Activated naive CD4-positive, alpha-beta T cell treated with anti-CD3 and anti-CD28 coated beads, Interleukin-2, amount 50 U/mL, for 72 hours (primary cell): ENCODE measurements around the gene POLR2I. TPM values are rescaled to one million over a fixed set of nuclear protein-coding genes. Genes with fewer than 3 reads are reported as not detected.
A peak's percentile ranks its signal among the peaks of the same experiment; 100 is the strongest.

Experiments used
- ATAC-seq, 2 donors: fragments of 150-1000 bp; cut with Tn5 transposase; 2 replicates each; pipeline ENCODE4 v1.10.0; 2021; ENCODE audit warnings: mild to moderate bottlenecking in 2 of 2, moderate library complexity in 2 of 2
- DNase-seq, 2 donors: peaks; one replicate each; pipeline ENCODE4 v3.0.0; 2021 to 2022; ENCODE audit warnings: low spot score in 2 of 2
- H3K27ac Mint-ChIP-seq, 2 donors: one replicate each; pipeline ENCODE4 v1.8.0; 2022; ENCODE audit warnings: mild to moderate bottlenecking in 2 of 2, mixed read lengths in 2 of 2
- H3K36me3 Mint-ChIP-seq, 2 donors: one replicate each; pipeline ENCODE4 v1.8.0; 2022; ENCODE audit warnings: mixed read lengths in 2 of 2
- H3K9me3 Mint-ChIP-seq, 2 donors: one replicate each; pipeline ENCODE4 v1.8.0; 2022; ENCODE audit warnings: mixed read lengths in 2 of 2
- total RNA-seq, 2 donors: library from RNA; stranded (reverse); gene quantifications; one replicate each; pipeline ENCODE4 v1.2.3, GENCODE V29; 2022

The POLR2I gene
- total RNA-seq, result 10 to 100 TPM; 39.1 to 66.3 TPM

DNA sequence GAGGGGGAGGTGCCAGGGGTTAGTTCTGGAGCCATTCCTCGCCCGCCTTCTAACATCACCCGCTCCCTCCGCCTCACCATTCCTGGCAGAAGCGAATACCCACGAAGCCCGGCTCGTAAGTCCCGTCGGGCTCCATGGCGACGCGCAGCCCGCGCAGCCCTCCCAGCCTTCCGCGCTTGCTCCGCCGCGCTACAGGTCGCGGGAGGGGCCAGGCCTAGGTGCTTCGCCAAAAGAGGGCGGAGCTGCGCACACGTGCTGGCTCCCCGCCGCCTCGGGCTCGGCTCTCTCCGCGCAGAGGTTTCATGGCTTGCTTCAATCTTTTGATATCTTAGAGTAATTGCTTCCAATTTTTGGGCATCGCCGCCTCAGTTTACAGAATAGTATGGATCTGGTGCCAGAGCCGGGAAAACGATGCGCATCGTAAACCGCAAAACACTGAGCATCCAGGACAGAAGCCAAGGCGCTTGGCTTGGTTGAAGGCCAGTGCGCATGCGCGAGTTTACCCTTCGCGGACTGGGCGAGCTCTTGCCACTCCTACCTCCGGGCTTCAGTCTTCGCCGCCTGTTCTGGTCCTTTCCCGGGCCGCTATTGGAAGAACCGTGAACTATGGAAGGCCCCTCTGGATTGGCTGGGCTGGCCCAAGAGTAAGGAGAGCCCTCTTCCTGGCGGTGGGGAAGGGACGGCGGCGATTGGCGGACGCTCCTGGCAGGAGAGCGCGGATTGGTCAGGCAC lies at the start of gene POLR2I:
TSS of gene POLR2I (minus strand) at position 155 of the 732 bp plus-strand sequence. CDS start at position 136, 19 bp downstream.
- Mint-ChIP-seq H3K27ac (peak within 1 kb of the TSS; percentile 92 to 99), H3K9me3 (no peaks in the 10 kb centered on the region), H3K36me3 (peaks cover 20 to 23% of the 10 kb centered on the region in 2 donors)
- ATAC-seq (peak; percentile 90 to 91), DNase-seq (peak; percentile 96 to 100)

DNA sequence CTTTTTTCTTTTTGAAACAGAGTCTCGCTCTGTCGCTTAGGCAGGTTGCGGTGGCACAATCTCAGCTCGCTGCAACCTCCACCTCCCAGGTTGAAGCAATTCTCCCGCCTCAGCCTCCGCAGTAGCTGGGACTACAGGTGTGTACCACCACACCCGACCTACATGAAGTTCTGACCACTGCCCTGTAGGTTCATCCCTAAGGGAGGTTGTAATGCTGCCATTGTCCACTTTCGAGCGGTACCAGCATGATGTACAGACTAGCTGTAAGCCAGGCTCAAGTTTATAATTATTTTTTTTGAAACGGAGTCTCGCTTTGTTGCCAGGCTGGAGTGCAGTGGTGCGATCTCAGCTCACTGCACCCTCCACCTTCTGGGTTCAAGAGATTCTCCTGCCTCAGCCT lies 49.1 kb upstream of the POLR2I start:
- Mint-ChIP-seq H3K27ac (no peak overlapping the region), H3K9me3 (no peaks in the 10 kb centered on the region), H3K36me3 (no peaks in the 10 kb centered on the region)
- no peak for DNase-seq
- ATAC-seq, result no peak

DNA sequence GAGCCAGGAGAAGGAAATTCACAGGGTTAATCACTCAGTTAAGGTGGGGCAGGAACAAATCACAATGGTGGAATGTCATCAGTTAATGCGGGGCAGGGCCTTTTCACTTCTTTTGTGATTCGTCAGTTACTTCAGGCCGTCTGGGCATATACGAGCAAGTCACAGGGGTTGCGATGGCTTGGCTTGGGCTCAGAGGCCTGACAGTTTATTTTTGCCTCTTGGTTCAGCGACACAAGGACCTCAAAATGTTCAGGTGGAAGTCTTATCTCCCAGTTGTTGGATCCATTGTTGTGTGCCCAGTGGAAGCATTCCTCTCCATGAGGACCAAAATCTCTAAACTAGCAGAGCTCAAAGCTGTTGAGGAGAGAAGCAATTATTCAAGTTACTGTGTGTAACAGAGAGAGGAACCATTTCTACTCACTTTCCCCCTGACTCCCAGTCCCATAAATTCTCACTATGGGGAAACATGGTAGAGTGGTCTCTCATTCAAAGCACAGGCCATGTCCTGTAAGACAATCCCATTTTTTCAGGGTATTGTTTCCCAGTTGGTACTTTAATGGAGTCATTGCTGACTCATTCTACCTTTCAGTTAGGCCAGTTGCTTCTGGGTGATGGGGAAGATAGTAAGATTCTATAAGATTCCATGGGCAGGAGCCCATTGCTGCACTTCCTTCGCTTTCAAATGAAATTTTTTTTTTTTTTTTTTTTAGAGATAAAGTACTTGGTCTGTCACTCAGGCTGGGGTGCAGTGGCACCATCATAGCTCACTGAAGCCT lies 46.3 kb upstream of the POLR2I start:
- DNase-seq, result no peak
- H3K27ac Mint-ChIP-seq, result no peak overlapping the region
- H3K9me3 Mint-ChIP-seq, result no peaks in the 10 kb centered on the region
- ATAC-seq, result no peak
- H3K36me3 Mint-ChIP-seq, result no peaks in the 10 kb centered on the region

DNA sequence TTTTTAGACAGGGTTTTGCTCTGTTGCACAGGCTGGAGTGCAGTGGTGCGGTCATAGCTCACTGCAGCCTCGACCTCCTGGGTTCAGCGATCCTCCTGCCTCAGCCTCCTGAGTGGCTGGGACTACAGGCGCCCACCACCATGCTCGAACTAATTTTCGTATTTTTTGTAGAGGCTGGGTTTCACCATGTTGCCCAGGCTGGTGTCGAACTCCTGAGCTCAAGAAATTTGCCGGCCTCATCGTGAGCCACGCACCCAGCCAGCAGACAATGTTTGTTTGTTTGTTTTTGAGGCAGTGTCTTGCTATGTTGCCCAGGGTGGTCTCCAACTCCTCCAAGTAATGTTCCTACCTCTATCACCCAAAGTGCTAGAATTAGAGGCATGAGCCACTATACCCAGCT lies 38.5 kb upstream of the POLR2I start:
- no peak for DNase-seq
- Mint-ChIP-seq H3K27ac (no peak overlapping the region), H3K36me3 (peaks cover 0 to 14% of the 10 kb centered on the region in 2 donors), H3K9me3 (no peaks in the 10 kb centered on the region)
- no peak for ATAC-seq

DNA sequence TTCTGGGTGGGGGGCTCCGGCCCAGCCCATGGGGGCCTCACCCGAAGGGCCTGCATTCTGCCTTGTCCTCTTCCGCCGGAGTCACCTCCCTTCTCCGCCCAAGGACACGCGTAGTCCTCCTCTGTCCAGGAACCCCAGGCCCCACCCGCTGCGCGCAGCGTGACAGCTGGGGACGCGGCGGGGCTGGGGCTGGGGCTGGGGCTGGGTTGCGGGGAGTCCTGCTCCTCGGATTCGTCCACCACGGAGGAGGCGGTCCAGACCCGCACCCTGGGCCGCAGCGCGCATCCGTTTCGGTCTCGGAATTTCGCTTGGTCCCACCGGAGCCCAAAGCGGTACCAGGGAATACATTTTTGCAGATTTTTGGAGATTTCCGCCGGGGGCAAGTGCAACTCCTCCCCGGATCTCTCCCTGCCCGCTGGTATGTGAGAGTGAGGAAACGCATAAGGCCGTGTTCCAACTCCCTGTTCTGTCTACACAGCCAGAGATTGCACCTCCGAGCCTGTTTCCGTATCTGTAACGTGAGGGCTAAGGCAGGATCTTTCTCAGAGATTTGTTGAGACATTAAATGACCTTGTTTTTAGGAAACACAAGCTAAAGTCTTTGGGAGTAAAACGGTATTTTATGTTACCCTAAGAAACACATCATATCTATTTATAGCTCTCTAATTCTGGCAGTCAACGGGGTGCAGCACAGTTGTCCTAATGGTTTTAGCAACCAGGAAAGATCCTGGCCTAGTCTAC lies 37.8 kb upstream of the POLR2I start, which contains the start of gene COX7A1:
TSS of gene COX7A1 (minus strand) at position 96 of the 740 bp plus-strand sequence. CDS start at position 56, 40 bp downstream.
- no peak within 1 kb of the TSS for H3K27ac Mint-ChIP-seq
- DNase-seq (no peak), ATAC-seq (no peak)
- peaks cover 0 to 14% of the 10 kb centered on the region in 2 donors for H3K36me3 Mint-ChIP-seq
- H3K9me3 Mint-ChIP-seq, result no peaks in the 10 kb centered on the region

DNA sequence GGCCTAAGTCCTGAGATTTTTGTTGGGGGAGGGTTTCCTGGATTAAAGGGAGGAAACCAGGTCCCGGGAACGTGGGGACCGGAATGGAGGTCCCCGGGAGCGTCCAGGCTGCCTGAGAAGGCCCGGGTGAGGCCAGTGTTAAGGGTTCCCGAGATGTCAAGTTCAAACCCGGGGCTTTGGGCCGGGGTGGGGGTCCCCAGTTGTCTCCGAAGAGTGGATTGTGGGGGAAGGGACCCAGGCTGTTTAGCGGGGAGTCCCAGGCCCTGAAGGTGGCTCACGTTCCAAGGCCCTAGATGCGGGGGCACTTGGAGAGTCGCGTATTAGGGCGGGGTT lies 37.3 kb upstream of the POLR2I start:
- Mint-ChIP-seq H3K27ac (no peak overlapping the region), H3K36me3 (peaks cover 3 to 18% of the 10 kb centered on the region in 2 donors), H3K9me3 (no peaks in the 10 kb centered on the region)
- no peak for ATAC-seq
- DNase-seq, result no peak

DNA sequence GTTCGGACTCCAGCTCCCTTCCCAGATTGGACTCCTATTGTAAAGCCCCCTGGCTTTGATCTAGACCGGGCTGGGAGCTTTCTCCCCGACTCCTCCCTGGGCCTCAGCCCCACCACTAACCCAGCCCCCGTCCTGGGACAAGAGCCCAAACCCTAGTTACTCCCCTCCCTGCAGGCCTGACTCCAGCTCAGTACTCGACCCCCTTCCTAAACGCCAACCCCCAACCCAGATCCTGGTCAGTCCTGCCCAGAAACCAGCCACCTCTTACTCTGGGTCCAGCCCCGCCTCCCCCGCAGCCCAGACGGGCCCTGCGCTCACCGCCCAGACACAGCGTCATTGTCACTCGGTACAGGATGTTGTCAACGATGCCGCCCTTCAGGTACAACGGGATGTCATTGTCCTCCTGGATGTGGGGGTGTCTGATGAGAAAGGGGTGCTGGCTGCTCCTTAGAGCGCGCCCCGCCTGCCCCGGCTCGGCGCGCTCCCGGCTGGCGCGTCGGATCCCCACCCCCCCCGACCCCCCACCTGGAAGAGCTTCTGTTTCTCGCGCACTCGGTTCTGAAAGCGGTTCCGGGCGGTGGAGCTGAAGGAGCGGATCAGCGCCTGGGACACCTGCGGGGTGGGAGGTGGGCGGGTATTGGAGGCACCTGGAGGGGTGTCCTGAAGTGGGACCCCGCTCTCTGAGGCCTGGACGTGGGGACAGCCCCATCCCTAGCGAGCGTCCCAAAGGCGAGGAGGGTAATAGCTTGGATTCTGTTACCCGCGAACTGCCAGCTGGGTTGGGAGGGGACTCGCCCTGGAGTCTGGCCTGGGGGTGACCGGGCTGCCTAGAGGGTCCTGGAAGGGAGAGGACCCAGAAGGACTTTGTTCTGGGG lies 36.7 kb upstream of the POLR2I start:
- Mint-ChIP-seq H3K27ac (no peak overlapping the region), H3K9me3 (no peaks in the 10 kb centered on the region), H3K36me3 (peaks cover 9 to 24% of the 10 kb centered on the region in 2 donors)
- ATAC-seq (no peak), DNase-seq (no peak)

DNA sequence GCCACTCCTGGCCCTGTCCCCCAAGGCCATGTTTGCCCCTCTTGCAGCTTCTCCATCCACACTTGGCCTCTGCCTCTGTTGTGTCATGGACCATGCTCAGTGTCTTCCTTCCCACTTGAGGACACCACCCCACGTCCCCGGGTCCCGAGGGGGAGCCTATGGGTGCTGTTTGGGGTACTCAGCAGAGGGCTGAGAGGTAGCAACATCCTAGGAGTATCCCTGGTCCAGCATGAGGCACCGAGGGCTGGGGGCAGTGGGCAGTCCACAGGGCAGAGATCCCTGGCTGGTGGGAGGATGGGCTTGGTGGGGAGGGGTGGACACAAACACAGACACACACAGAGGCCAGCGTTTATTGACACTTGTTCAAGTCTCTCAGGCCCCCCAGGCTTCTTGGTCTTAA lies 35.9 kb upstream of the POLR2I start:
- H3K9me3 Mint-ChIP-seq, result no peaks in the 10 kb centered on the region
- peaks cover 13 to 28% of the 10 kb centered on the region in 2 donors for H3K36me3 Mint-ChIP-seq
- peak overlapping the region in 1 of 2 donors; percentile 82 for H3K27ac Mint-ChIP-seq
- DNase-seq (no peak), ATAC-seq (no peak)

DNA sequence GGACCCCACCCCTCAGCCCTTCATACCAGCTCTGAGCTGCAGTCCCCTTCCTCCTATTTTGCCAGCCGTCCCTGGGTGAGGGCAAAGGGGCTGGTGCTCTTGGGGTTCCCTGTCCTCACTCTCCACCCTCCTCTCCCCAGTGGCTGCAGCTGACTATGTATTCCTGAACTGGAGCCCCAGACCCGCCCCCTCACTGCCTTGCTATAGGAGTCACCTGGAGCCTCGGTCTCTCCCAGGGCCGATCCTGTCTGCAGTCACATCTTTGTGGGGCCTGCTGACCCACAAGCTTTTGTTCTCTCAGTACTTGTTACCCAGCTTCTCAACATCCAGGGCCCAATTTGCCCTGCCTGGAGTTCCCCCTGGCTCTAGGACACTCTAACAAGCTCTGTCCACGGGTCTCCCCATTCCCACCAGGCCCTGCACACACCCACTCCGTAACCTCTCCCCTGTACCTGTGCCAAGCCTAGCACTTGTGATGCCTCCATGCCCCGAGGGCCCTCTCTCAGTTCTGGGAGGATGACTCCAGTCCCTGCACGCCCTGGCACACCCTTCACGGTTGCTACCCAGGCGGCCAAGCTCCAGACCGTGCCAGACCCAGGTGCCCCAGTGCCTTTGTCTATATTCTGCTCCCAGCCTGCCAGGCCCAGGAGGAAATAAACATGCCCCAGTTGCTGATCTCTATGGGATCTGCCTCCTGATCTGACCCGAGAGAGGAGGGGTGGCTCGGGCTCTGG lies 35.2 kb upstream of the POLR2I start:
- peaks cover 13 to 28% of the 10 kb centered on the region in 2 donors for H3K36me3 Mint-ChIP-seq
- DNase-seq (no peak), ATAC-seq (no peak)
- H3K9me3 Mint-ChIP-seq, result no peaks in the 10 kb centered on the region
- H3K27ac Mint-ChIP-seq, result peak overlapping the region in 1 of 2 donors; percentile 82

DNA sequence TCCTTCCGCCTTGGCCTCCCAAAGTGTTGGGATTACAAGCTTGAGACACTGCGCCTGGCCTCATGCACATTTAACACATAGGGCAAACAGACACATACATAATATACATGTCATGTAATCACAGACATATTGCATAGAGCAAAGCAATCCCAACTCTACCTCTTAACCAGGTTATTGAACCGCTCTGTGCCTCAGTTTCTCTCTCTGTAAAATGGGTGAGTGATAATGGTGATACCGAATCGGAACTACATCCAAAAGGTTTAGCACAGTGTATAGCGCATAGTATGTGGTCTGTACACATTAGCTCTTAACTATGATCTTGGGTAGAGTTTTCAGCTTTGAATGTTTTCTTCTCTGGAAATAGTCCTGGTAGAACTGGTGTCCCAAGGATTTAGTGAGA lies 29.9 kb upstream of the POLR2I start:
- H3K36me3 Mint-ChIP-seq, result peaks cover 33 to 43% of the 10 kb centered on the region in 2 donors
- no peak for DNase-seq
- no peak for ATAC-seq
- H3K9me3 Mint-ChIP-seq, result peaks cover 4 to 5% of the 10 kb centered on the region in 2 donors
- no peak overlapping the region for H3K27ac Mint-ChIP-seq

DNA sequence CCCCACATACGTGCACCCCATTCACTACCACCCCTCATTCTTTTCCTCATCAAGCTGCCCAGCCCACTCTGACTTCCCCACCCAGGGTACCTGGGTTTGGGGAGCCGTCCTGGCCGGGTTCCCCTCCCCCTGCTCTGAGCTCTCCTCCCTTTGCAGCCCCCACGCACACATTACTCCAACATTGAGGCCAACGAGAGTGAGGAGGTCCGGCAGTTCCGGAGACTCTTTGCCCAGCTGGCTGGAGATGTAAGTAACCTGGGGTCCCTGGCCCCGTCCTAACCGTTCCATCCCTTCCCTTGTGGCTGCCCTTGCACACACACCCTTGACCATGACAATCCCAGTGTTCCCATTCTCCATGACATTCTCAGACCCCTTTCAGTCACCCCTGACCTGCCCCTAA lies 27.8 kb upstream of the POLR2I start:
- ATAC-seq, result no peak
- H3K9me3 Mint-ChIP-seq, result peaks cover 4 to 5% of the 10 kb centered on the region in 2 donors
- no peak overlapping the region for H3K27ac Mint-ChIP-seq
- peaks cover 33 to 39% of the 10 kb centered on the region in 2 donors for H3K36me3 Mint-ChIP-seq
- DNase-seq, result no peak

DNA sequence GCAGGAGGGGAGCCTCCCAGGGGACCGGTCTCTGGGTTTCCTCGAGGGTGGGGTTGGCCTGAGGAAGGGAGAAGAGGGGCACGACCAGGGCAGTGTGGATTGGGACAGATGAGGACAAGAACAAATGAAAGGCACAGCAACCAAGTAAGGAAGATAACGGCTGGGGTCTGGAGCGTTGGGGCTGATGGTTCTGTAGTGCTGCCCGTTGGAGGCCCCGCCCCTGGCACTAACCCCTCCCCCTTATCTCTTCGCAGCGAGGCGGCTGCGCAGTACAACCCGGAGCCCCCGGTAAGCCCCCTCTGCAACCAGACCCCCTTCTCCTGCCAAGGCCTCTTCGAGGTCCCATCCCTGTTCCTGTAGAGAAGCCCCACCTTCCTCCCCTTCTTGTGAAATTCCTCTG lies 27.4 kb upstream of the POLR2I start:
- ATAC-seq (no peak), DNase-seq (no peak)
- peaks cover 31 to 35% of the 10 kb centered on the region in 2 donors for H3K36me3 Mint-ChIP-seq
- H3K9me3 Mint-ChIP-seq, result peaks cover 4 to 5% of the 10 kb centered on the region in 2 donors
- H3K27ac Mint-ChIP-seq, result peak overlapping the region; percentile 95

DNA sequence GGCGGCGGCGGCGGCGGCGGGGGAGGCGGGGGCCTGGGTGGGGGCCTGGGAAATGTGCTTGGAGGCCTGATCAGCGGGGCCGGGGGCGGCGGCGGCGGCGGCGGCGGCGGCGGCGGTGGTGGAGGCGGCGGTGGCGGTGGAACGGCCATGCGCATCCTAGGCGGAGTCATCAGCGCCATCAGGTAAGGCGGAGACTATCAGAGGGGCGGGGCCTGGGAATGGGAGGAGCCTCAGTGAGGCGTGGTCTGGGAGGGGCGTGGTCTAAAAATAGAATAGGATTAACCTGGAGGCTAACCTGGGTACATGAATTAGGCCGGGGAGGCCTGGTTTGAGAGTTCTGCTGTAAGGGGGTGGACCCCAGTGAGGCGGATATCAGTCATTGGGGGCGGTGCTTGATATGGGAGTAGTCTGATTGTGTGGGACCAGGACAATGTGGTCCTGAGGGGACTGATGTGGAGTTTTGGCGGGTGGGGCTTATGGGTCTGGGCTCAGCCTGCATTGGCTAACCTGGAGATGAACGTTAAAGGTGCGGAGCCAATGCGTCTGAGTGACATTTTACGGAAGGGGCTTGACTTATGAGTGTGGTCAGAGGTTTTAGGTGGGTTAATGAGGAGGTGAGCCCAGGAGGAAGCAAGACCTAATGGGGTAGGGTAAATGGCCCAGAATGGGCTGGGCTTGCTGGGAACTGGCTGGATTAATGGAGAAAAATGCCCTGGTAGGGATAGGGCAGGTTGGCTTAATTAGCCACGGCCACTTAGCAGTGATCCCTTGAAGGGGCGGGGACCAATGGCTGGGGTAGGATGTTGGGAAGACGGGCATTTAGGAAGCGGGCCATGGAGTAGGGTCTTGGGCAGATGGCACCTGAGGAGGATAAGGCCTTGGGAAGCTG lies 26.6 kb upstream of the POLR2I start:
- Mint-ChIP-seq H3K36me3 (peaks cover 23 to 28% of the 10 kb centered on the region in 2 donors), H3K9me3 (peaks cover 4 to 5% of the 10 kb centered on the region in 2 donors)
- peak; percentile 64 to 79 for ATAC-seq

DNA sequence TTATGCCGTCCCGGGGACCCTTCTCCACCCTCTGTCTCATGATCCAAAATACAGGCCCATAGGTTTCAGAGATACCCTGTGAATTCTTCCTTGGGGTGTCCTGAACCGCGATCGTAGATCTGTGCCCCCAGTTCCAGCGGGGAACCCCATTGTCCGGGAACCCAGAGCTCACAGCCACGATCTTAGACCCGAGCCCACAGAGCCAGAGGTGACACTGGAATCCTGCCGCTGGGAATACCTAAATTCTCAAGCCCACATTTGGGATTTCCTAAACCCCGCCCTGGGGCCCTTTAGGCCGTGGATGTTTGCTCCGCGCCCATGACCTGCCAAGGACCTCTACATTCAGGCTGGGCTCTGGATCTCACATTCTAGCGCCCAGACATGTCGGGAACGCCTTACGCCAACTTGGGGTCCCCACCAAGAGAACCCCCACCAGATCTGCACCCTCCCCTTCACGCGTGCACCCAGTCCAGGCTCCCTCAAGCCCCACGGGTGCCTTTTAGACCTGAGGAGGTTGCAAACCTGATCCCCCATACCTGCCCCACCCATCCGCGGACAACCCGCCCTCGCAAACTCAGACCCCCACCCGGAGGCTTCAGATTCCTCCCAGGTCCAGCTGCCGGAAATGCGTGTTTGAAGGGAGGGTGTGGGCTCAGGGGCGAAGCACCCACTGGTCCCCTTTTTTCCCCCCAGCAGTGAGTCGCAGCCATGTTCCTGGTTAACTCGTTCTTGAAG lies 25.8 kb upstream of the POLR2I start:
- Mint-ChIP-seq H3K36me3 (peaks cover 20 to 25% of the 10 kb centered on the region in 2 donors), H3K9me3 (peaks cover 4 to 5% of the 10 kb centered on the region in 2 donors), H3K27ac (peak overlapping the region; percentile 95 to 99)
- DNase-seq (peak; percentile 37 to 65), ATAC-seq (peak; percentile 19 to 51)

More for the DNA sequence above, 26.6 kb upstream of the POLR2I start:
- H3K27ac Mint-ChIP-seq, result peak overlapping the region; percentile 95
- DNase-seq, result peak; percentile 87 to 95
